Transverse colon (tissue), 3 donors: ENCODE data around the gene COL24A1.

ENCODE experiments used
- EP300 ChIP-seq: sonication (generic); formaldehyde crosslinking; IDR thresholded peaks from one replicate; pipeline ENCODE4 v1.6.1; 2017; ENCODE audit warnings: antibody characterized with exemption, low read depth
- POLR2A ChIP-seq: fragments of 450-650 bp; IDR thresholded peaks from one replicate; pipeline ENCODE4 v1.6.1; 2016; ENCODE audit warnings: antibody characterized with exemption, mild to moderate bottlenecking, moderate library complexity
- TF ChIP-seq, protein P1 (sequence below), 5 experiments: fragments of 200-600 bp in 3 of 5; fragments of 450-650 bp in 2 of 5; sonication (generic) in 3 of 5; IDR thresholded peaks; 1 replicate in 2 of 5; 2 replicates in 3 of 5; pipeline ENCODE4 v1.5.1; 2016 to 2017; ENCODE audit warnings: antibody characterized with exemption in 5 of 5, inconsistent platforms in 3 of 5, mild to moderate bottlenecking in 2 of 5, moderate library complexity in 1 of 5

DNA sequence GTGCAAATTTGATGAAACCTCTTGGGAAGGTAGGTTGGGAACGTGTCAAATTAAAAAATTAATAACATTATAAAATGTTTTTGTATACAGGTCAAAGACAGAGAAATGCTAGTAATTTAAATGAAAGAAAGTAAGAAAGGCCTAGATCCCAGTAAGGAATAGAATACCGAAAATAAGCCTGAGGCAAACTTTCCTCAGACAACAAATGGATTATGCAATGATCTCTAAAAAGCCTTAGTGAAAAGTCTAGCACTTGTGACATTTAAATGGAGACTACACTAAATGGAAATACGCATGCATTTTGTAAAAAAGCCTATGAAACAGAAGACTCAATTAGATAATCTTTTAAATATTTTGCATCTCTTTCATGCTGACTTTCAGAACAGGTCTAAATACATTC, 309.9 kb downstream of the COL24A1 start:
- no peak for TF ChIP-seq EP300
- TF ChIP-seq, protein P1, sequence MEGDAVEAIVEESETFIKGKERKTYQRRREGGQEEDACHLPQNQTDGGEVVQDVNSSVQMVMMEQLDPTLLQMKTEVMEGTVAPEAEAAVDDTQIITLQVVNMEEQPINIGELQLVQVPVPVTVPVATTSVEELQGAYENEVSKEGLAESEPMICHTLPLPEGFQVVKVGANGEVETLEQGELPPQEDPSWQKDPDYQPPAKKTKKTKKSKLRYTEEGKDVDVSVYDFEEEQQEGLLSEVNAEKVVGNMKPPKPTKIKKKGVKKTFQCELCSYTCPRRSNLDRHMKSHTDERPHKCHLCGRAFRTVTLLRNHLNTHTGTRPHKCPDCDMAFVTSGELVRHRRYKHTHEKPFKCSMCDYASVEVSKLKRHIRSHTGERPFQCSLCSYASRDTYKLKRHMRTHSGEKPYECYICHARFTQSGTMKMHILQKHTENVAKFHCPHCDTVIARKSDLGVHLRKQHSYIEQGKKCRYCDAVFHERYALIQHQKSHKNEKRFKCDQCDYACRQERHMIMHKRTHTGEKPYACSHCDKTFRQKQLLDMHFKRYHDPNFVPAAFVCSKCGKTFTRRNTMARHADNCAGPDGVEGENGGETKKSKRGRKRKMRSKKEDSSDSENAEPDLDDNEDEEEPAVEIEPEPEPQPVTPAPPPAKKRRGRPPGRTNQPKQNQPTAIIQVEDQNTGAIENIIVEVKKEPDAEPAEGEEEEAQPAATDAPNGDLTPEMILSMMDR (IDR thresholded peaks at IDR 0.05): no peak
- TF ChIP-seq POLR2A: no peak
